ENCODE data around the gene PCBP3. TPM values are rescaled to one million over a fixed set of nuclear protein-coding genes. Genes with fewer than 3 reads are reported as not detected.

PCBP3 gene
- total and polyA plus RNA-seq, 4 donors, result 0.36 to 1.6 (median 0.42) TPM

- Histone ChIP-seq H3K9ac (ENCODE audit: low read depth in 1 of 2, low read length in 2 of 2) (no peak overlapping the region), H3K9me3 (ENCODE audit: control insufficient read depth in 4 of 4, low read length in 3 of 4) (no peaks in the 10 kb centered on the region), H3K4me3 (ENCODE audit: low read depth in 1 of 3, low read length in 3 of 3) (no peak overlapping the region), H3K27ac (ENCODE audit: low read depth in 1 of 2, low read length in 2 of 2) (no peak overlapping the region), H3K4me1 (ENCODE audit: control insufficient read depth in 4 of 4, insufficient read depth in 4 of 4, low read length in 3 of 4) (no peaks in the 10 kb centered on the region), H3K36me3 (ENCODE audit: control insufficient read depth in 4 of 4, insufficient read depth in 3 of 4, low read depth in 1 of 4, low read length in 3 of 4) (no peaks in the 10 kb centered on the region), H3K27me3 (ENCODE audit: control insufficient read depth in 4 of 4, insufficient read depth in 4 of 4, low read length in 3 of 4) (no peaks in the 10 kb centered on the region)
- DNase-seq (ENCODE audit: low spot score), result no peak
- TF ChIP-seq TAF1 (conservative IDR thresholded peaks at IDR 0.05), result no peak
- TF ChIP-seq RXRA (IDR thresholded peaks at IDR 0.05), result no peak
- TF ChIP-seq FOXA1 (IDR thresholded peaks at IDR 0.05), result no peak
- TF ChIP-seq RAD21 (IDR thresholded peaks at IDR 0.05), result no peak
- TF ChIP-seq JUND (IDR thresholded peaks at IDR 0.05), result no peak
- no peak for TF ChIP-seq MAX (IDR thresholded peaks at IDR 0.05)
- TF ChIP-seq FOXA2 (IDR thresholded peaks at IDR 0.05), result no peak
- no peak for TF ChIP-seq YY1 (IDR thresholded peaks at IDR 0.05)
- no peak for TF ChIP-seq HNF4G (IDR thresholded peaks at IDR 0.05)
- no peak for TF ChIP-seq ZBTB33 (IDR thresholded peaks at IDR 0.05)
- TF ChIP-seq NR2F2 (IDR thresholded peaks at IDR 0.05), result no peak
- no peak for TF ChIP-seq EGR1 (IDR thresholded peaks at IDR 0.05; ENCODE audit: low read depth in 2 of 2)
- no peak for TF ChIP-seq CTCF (IDR thresholded peaks at IDR 0.05; ENCODE audit: low read depth, low read length, missing input control)
- 72% methylated on average over 7 of the region's 7 CpGs for WGBS
Measured at GRCh38 chr21:45921917-45922316, 278.4 kb downstream of the PCBP3 start.

- Histone ChIP-seq H3K36me3 (ENCODE audit: control insufficient read depth in 4 of 4, insufficient read depth in 3 of 4, low read depth in 1 of 4, low read length in 3 of 4) (no peaks in the 10 kb centered on the region), H3K27ac (ENCODE audit: low read depth in 1 of 2, low read length in 2 of 2) (no peak overlapping the region), H3K9me3 (ENCODE audit: control insufficient read depth in 4 of 4, low read length in 3 of 4) (no peaks in the 10 kb centered on the region), H3K9ac (ENCODE audit: low read depth in 1 of 2, low read length in 2 of 2) (no peak overlapping the region), H3K4me3 (ENCODE audit: low read depth in 1 of 3, low read length in 3 of 3) (no peak overlapping the region), H3K4me1 (ENCODE audit: control insufficient read depth in 4 of 4, insufficient read depth in 4 of 4, low read length in 3 of 4) (no peaks in the 10 kb centered on the region), H3K27me3 (ENCODE audit: control insufficient read depth in 4 of 4, insufficient read depth in 4 of 4, low read length in 3 of 4) (no peaks in the 10 kb centered on the region)
- WGBS, result 78% methylated on average over 12 of the region's 12 CpGs
- TF ChIP-seq ATF3 (IDR thresholded peaks at IDR 0.05) (no peak), REST (IDR thresholded peaks at IDR 0.05) (no peak), ZBTB33 (IDR thresholded peaks at IDR 0.05) (no peak), TAF1 (conservative IDR thresholded peaks at IDR 0.05) (no peak), RAD21 (IDR thresholded peaks at IDR 0.05) (no peak), EGR1 (IDR thresholded peaks at IDR 0.05; ENCODE audit: low read depth in 2 of 2) (no peak)
- no peak for DNase-seq (ENCODE audit: low spot score)
Measured at GRCh38 chr21:45922648-45923047, 279.1 kb downstream of the PCBP3 start.
